B cell (primary cell): ENCODE data around the gene TJP2. TPM values are rescaled to one million over a fixed set of nuclear protein-coding genes. Genes with fewer than 3 reads are reported as not detected.

Experiments
- ATAC-seq: fragments of 200-7000 bp; cut with Tn5 transposase; one replicate; pipeline ENCODE4 v1.10.0; 2021; ENCODE audit warnings: low read depth, mild to moderate bottlenecking, moderate number of reproducible peaks, moderate library complexity
- CTCF ChIA-PET: fragments of 350-600 bp; sonication (Branson Sonifier 250); formaldehyde crosslinking; loops from one replicate; lab custom pipeline; 2021; ENCODE audit warnings: antibody characterized with exemption, inconsistent platforms; lab: Charles Lee
- POLR2A ChIA-PET: fragments of 350-600 bp; sonication (Branson Sonifier 250); formaldehyde crosslinking; loops from one replicate; lab custom pipeline; 2021; ENCODE audit warnings: antibody characterized with exemption; lab: Charles Lee
- DNase-seq: peaks from one replicate; pipeline ENCODE4 v3.0.0; 2013
- H2AFZ ChIP-seq: 2 replicates; pipeline ENCODE4 v1.6.1; 2012; ENCODE audit warnings: mild to moderate bottlenecking, low read depth, low read length; ENCODE audit not compliant: insufficient read depth, poor library complexity, severe bottlenecking
- H3K27ac ChIP-seq, 2 donors: 1 replicate in 1 of 2; 2 replicates in 1 of 2; pipeline ENCODE4 v1.5.1; 2012 to 2013; ENCODE audit warnings: low read length in 2 of 2, mild to moderate bottlenecking in 2 of 2, moderate library complexity in 1 of 2
- H3K27me3 ChIP-seq, 4 experiments: fragments of 200-600 bp in 1 of 4; sonication (generic) in 1 of 4; replicated peaks in 1 of 4; 1 replicate in 2 of 4; 2 replicates in 2 of 4; pipeline versions ENCODE4 v1.6.1 to v1.7.0; 2013 to 2016; ENCODE audit warnings: low read length in 3 of 4, mild to moderate bottlenecking in 2 of 4, mixed read lengths in 1 of 4, moderate library complexity in 1 of 4; ENCODE audit not compliant: insufficient read depth in 4 of 4, control insufficient read depth in 3 of 4; ENCODE audit errors: control extremely low read depth in 1 of 4
- H3K36me3 ChIP-seq, 2 experiments: replicated peaks in 1 of 2; 1 replicate in 1 of 2; 2 replicates in 1 of 2; pipeline versions ENCODE4 v1.6.1 to v1.7.1; 2013; ENCODE audit warnings: low read length in 1 of 2; ENCODE audit not compliant: insufficient read depth in 2 of 2, control insufficient read depth in 1 of 2; ENCODE audit errors: control extremely low read depth in 1 of 2, extremely low read depth in 1 of 2
- H3K4me1 ChIP-seq, 2 donors: fragments of 200-600 bp in 1 of 2; sonication (generic) in 1 of 2; 1 replicate in 1 of 2; 2 replicates in 1 of 2; pipeline versions ENCODE4 v1.5.1 to v1.6.1; 2013 to 2017; ENCODE audit warnings: low read length in 2 of 2; ENCODE audit not compliant: control insufficient read depth in 2 of 2, insufficient read depth in 2 of 2
- H3K4me2 ChIP-seq: replicated peaks from 2 replicates; pipeline ENCODE3; 2012; ENCODE audit warnings: mild to moderate bottlenecking, low read depth, low read length; ENCODE audit not compliant: poor library complexity, severe bottlenecking
- H3K4me3 ChIP-seq, 5 experiments: fragments of 200-600 bp in 1 of 5; sonication (generic) in 1 of 5; 1 replicate in 3 of 5; 2 replicates in 2 of 5; pipeline versions ENCODE4 v1.5.1 to v1.7.0; 2011 to 2016; ENCODE audit warnings: low read length in 4 of 5, mild to moderate bottlenecking in 4 of 5, low read depth in 2 of 5, control low read depth in 1 of 5, moderate library complexity in 1 of 5; ENCODE audit not compliant: insufficient read depth in 1 of 5; ENCODE audit errors: control extremely low read depth in 1 of 5, extremely low read depth in 1 of 5
- H3K79me2 ChIP-seq: fragments of 200-600 bp; sonication (generic); one replicate; pipeline ENCODE4 v1.6.0; 2016; ENCODE audit warnings: low read length; ENCODE audit not compliant: control insufficient read depth, insufficient read depth
- H3K9ac ChIP-seq: fragments of 200-600 bp; sonication (generic); 2 replicates; pipeline ENCODE4 v1.6.1; 2017; ENCODE audit warnings: mild to moderate bottlenecking, low read length, moderate library complexity
- H3K9me3 ChIP-seq, 3 donors: one replicate each; pipeline versions ENCODE4 v1.6.1 to v1.7.1; 2013; ENCODE audit warnings: low read length in 2 of 3; ENCODE audit not compliant: control insufficient read depth in 2 of 3, insufficient read depth in 1 of 3; ENCODE audit errors: control extremely low read depth in 1 of 3
- H4K20me1 ChIP-seq: 2 replicates; pipeline ENCODE4 v1.6.0; 2012; ENCODE audit warnings: mild to moderate bottlenecking, low read length; ENCODE audit not compliant: insufficient read depth, control insufficient read depth, poor library complexity, severe bottlenecking
- H3K27ac Mint-ChIP-seq: one replicate; pipeline ENCODE4 v1.8.0; 2021; ENCODE audit warnings: mixed read lengths
- H3K27me3 Mint-ChIP-seq: one replicate; pipeline ENCODE4 v1.8.0; 2021; ENCODE audit warnings: mixed read lengths
- H3K4me1 Mint-ChIP-seq: one replicate; pipeline ENCODE4 v1.8.0; 2021; ENCODE audit warnings: mixed read lengths
- H3K4me3 Mint-ChIP-seq: one replicate; pipeline ENCODE4 v1.8.0; 2021; ENCODE audit warnings: mixed read lengths
- H3K9me3 Mint-ChIP-seq: one replicate; pipeline ENCODE4 v1.8.0; 2022; ENCODE audit warnings: mixed read lengths; ENCODE audit not compliant: insufficient read depth
- CTCF ChIP-seq: fragments of 200-600 bp; IDR thresholded peaks from one replicate; pipeline ENCODE4 v1.8.0; 2022; ENCODE audit warnings: antibody characterized with exemption, mild to moderate bottlenecking
- EZH2 ChIP-seq: IDR thresholded peaks from 2 replicates; pipeline ENCODE4 v1.6.1; 2012; ENCODE audit warnings: borderline replicate concordance, low read depth, mild to moderate bottlenecking, moderate library complexity, low read length; ENCODE audit not compliant: insufficient read depth, poor library complexity, severe bottlenecking
- WGBS: methylation state at CpG from one replicate; pipeline ENCODE4 v1.1.5; 2013; ENCODE audit warnings: missing lambda C conversion rate; ENCODE audit not compliant: insufficient coverage; 5-methylcytosine and 5-hydroxymethylcytosine counted together
- intact Hi-C: fragments of 100-400 bp; cut with micrococcal nuclease; formaldehyde crosslinking; loops from one replicate; pipeline ENCODE4 v1.10.0; 2022
- polyA plus RNA-seq: library from polyadenylated mRNA; depleted of rRNA; stranded (reverse); fragments of >200 nt; gene quantifications from 2 replicates; pipeline ENCODE4 v1.2.3, GENCODE V29; 2012
- total RNA-seq, 2 donors: library from RNA; stranded (reverse); fragments of 120-200 nt in 1 of 2; gene quantifications; 1 replicate in 1 of 2; 2 replicates in 1 of 2; pipeline versions ENCODE4 v1.2.3 to v1.2.4, GENCODE V29; 2013 to 2022

Gene TJP2
- total and polyA plus RNA-seq, 2 donors (not counting 1 experiment from before 2014, with no cell fraction given), result 1.2 to 2.3 TPM

- Histone ChIP-seq H3K4me1 (no peaks in the 10 kb centered on the region), H3K4me3 (no peak overlapping the region), H3K36me3 (peaks cover 0 to 3% of the 10 kb centered on the region in 2 experiments), H3K27me3 (no peaks in the 10 kb centered on the region), H2AFZ (no peak overlapping the region), H3K4me2 (no peak overlapping the region), H3K27ac (no peak overlapping the region), H3K9ac (no peak overlapping the region), H3K9me3 (no peaks in the 10 kb centered on the region), H3K79me2 (no peaks in the 10 kb centered on the region), H4K20me1 (no peaks in the 10 kb centered on the region)
- H3K4me3 Mint-ChIP-seq, result no peak overlapping the region
- H3K27ac Mint-ChIP-seq, result no peak overlapping the region
- no peaks in the 10 kb centered on the region for H3K9me3 Mint-ChIP-seq
- POLR2A ChIA-PET, result no interaction called here
- DNase-seq (no peak), ATAC-seq (no peak)
- intact Hi-C loops, result no loop called here
- CTCF ChIA-PET, result no interaction called here
- no peaks in the 10 kb centered on the region for H3K4me1 Mint-ChIP-seq
- WGBS, result 78% methylated on average over 5 of the region's 5 CpGs
- TF ChIP-seq EZH2 (no peak), CTCF (no peak)
- peaks cover 10% of the 10 kb centered on the region for H3K27me3 Mint-ChIP-seq
These were observed 84.5 kb downstream of the TJP2 start for GRCh38 chr9:69258551-69258950.

- H4K20me1 ChIP-seq, result no peaks in the 10 kb centered on the region
- no peaks in the 10 kb centered on the region for H3K9me3 ChIP-seq
- POLR2A ChIA-PET, result no interaction called here
- CTCF ChIA-PET, result no interaction called here
- no peaks in the 10 kb centered on the region for H3K79me2 ChIP-seq
- no peaks in the 10 kb centered on the region for H3K4me1 ChIP-seq
- intact Hi-C loops, result no loop called here
- no peak overlapping the region for H3K9ac ChIP-seq
- WGBS, result no CpG with 5 or more reads among the region's 5 CpGs
- Mint-ChIP-seq H3K27me3 (peaks cover 17% of the 10 kb centered on the region), H3K4me3 (no peak overlapping the region), H3K27ac (no peak overlapping the region), H3K4me1 (no peaks in the 10 kb centered on the region), H3K9me3 (no peaks in the 10 kb centered on the region)
- no peak overlapping the region for H2AFZ ChIP-seq
- H3K36me3 ChIP-seq, result no peaks in the 10 kb centered on the region
- no peak overlapping the region for H3K27ac ChIP-seq
- H3K4me3 ChIP-seq, result no peak overlapping the region
- TF ChIP-seq CTCF (no peak), EZH2 (no peak)
- H3K4me2 ChIP-seq, result no peak overlapping the region
- no peak for ATAC-seq
- DNase-seq, result no peak
- peaks cover 0 to 4% (median 0%) of the 10 kb centered on the region in 4 experiments for H3K27me3 ChIP-seq
These were observed 86.1 kb downstream of the TJP2 start for GRCh38 chr9:69260161-69260560.
